Middle frontal gyrus (tissue), 1 donor: ENCODE data around the gene CDC42BPG.
A peak's percentile ranks its signal among the peaks of the same experiment; 100 is the strongest.

Experiments
- DNase-seq: peaks from one replicate; pipeline ENCODE4 v3.0.0-alpha.2; 2015; ENCODE audit warnings: low spot score; ENCODE audit errors: extremely low spot score

CDC42BPG gene

DNA sequence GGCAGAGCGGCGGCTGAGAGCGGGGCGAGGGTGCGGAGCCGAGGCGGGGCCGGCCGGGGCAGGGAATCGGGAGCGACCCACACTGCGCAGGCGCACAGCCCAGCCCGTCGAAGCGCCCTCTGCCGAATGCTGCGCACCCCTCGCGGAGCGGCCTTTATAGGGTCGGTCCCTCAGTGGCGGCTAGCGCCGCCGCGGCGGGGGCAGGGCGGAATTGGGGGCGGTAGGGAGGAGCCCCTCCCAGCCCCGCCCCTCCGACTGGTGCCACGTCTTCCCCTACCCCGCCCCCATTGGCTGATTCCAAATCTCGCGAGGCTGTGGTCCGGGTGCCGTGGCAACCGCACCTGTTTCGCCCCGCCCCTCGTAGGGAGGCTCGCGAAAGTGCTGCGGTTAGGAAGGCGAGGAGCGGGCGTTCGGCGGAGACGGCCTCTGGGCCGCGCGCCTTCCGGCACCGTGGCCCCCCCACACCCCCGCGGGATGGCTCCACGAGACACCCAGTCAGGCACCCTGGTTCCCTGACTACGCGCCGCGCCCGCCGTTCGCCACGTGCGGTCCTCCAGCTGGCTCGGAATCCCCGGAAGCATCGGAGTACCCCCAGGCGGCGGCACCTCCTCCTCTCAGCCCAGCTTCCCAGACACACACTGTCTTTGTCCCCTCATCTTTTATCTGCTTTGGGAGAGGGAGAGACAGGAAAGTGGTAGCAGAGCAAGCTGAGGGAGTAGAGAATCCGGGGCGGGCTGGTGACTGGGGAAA is 34.2 kb upstream of the CDC42BPG start, which contains the start of gene EHD1:
EHD1 (minus strand) TSS at position 128 of the 750 bp plus-strand sequence. CDS start 157 bp downstream, outside the sequence.
- DNase-seq: peak; percentile 97

DNA sequence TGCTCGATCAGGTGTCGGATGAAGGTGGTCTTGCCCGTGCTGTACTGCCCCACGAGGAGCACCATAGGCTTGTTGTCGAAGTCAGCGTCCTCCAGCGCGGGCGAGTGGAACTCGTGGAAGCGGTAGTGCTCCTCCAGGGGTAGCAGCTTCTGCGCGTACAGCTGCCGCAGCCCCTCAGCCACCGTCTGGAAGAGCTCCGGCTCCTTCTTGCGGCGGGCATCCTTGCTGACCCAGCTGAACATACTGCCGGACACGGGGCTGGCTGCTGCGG is 33.7 kb upstream of the CDC42BPG start:
- DNase-seq: no peak

DNA sequence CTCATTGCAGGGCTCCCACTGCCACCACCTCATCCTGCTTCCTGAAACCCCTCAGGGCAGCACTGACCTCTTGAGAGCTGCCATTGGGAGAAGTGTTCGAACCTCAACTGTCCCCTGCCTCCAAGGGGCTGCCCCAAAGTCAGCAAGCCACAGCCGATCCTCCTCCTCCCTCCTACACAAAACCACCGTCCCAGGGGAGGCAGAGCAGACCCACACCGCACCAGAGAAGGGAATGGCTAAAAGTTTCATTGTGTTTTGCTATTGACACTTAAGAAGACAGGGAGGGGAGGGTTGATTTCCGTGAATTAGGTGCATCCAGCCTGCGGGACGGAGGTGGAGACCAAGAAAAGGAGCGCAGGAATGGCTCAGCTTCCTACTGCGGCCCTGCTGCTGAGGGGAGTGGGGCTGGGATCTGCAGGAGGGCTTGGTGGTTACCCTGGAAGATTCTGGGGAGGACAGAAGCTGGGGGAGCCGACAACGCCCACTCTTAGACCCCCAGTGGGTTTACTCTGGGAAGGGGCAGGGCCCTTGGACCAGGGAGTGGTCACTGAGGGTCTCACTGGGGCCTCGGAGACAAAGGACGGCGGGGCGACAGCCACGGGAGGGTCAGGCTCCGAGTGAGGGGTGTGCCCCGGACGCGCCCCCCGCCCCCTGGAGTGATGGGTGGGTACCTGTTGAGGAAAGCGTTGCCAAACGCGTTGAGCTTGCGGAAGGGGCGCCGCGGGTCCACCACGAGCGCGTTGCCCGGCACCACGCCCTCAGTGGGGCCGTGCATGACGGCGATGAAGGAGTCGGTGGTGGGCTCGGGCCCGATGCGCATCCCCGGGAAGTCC is 33.2 kb upstream of the CDC42BPG start:
- DNase-seq: no peak

DNA sequence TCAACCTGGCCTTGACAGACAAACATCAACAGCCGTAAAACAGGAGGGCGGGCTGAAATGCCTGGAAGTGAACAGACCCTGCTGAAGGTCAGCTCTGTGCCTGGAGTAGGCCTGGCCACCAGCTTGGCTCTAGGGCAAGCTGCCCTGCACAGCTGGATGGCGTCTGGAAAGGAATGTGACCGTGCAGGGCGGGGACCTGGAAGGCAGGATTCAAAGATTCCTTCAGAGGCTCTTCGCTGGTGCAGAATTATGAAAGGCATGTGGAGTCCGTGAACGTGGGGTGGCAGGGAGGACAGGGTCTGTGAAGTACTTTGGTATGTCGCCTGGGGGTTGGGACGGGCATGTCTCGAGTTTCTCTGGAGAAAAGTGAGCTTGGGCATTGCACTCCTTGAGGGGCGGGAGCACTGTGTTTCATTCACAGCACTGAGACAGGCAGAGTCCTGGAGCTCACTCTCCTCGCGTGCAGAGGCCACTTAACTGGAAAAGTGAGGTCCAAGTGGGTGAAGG is 32.4 kb upstream of the CDC42BPG start:
- no peak for DNase-seq

DNA sequence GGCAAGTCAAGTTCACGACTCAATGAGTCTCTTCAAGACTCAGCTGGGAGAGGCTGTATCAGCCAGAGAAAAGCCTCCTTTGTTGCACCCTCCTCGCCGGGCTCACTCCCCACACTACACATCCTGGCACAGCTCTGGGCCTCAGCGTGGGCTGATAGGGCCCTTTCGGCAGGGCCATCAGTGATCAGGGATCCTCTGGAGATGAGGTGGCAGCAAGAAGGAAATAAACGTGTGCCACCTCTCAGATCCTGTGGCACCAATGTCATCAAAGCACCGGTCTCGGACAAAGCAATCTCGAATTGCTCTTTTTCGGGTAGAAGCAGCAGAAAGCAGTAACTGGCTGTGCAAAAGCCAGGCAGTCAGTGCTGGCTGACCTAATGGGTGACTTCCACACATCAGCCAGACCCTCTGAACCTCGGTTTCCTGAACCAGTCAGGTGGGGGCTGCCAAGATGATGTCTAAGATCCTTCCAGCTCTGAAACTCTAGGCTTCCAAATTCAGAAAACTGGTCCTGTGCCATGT is 31.8 kb upstream of the CDC42BPG start:
- no peak for DNase-seq

DNA sequence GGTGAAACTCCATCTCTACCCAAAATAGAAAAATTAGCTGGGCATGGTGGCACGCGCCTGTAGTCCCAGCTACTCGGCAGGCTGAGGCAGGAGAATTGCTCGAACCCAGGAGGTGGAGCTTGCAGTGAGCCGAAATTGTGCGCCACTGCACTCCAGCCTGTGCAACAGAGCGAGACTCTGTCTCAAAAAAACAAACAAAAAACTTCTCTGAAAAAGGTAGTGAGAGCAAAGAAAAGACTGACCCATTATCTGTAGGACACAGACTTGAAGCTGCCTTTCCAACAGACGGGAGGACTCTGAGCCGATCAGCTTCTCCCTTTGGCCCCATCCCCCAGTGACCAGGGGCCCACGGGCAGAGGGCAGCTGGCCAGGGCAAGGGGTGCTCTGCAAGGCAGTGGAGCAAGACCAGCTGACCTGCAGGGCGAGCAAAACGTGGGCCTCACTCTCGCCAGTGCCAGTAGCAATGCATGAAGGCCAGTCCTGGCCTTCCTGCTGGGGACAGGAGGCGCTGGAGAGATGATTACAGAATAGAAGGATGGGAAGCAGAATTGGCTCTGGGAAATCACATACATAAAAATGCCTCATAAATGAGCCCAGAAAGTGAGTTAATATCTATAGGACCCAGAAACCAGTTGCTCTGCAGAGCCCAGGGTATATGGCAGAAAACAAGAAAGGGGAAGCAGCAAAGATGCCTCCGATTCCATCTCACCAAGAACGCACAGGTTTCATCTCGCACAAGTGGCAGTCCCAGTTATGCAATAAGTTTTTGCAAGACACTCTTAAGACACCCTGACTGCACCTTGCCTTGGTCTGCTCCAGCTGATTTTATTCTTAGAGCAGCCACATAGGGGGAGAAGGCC is 31.1 kb upstream of the CDC42BPG start:
- no peak for DNase-seq

DNA sequence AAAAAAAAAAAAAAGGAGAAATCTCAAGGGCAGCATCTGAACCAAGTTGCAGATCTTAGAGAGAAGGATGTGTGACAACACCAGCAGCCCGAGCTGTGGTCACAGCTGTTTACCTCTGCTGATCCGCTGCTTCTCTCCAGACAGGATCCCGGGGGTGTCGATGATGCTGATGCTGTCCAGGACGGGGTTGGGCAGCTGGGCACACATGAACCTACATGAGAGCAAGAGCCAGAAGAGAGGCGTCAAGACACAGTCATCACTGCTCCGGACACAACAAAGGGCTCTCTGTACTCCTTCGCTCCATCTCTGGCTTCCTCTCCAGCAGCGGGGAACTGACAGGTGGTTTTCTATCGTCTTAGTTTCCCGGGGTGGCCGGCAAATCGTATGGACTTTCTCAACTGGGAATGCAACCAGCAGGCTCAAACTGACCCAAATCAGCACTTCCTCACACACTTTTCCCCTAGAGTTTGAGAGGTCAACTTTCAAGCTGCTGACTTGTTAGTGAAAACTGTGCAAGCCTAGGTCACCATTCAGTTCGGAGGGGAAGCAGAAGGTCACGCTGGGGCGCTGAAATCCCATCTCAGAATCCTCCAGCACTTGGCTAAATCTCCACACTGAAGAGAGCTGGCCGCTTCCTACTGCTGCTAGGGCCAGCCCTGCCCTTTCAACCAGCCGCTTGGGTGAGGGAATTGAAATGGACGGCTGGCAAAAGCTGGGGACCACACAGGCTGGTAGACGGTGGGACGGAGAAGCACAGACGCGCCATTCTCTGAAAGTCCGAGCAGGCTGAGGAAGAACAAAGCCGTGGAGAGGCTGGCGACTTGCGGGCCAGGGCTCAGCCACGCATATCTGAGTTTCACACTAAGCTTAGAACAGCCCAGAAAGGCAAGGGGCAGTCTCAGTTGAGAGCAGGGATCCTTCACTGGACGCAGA is 30.1 kb upstream of the CDC42BPG start:
- DNase-seq: no peak

DNA sequence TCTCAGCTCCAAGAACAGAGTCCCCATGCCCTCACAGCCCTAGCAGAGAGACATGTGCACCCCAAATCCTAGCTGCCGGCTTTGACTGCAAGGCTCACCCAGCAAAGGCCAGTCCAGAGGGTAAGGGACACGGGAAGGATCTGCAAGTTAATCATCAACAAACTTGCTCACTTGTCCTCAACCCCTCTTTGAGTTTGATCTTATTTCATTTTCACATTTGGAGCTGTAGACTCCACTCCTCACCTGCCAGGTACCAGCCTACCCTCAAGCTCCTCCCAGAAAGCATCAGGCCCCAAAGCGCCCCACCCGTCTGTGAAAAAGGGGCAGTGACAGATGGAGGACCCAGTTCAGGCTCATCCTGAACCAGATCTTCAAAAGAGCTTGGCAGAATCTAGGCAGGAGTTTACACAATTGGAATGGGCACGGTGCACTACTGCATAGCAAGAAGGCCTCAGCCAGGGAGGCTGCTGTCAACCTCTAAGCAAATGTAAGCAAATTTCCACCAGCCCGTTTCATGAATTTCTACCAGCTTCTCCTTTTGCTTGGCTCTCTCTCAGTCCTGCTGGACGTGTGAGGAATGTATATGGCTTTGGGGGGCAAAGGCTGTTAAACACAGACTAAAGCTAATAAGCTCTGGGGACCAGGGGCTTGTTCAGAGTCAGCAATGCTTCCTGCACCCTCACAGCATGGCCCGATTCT is 28.5 kb upstream of the CDC42BPG start:
- DNase-seq: no peak

DNA sequence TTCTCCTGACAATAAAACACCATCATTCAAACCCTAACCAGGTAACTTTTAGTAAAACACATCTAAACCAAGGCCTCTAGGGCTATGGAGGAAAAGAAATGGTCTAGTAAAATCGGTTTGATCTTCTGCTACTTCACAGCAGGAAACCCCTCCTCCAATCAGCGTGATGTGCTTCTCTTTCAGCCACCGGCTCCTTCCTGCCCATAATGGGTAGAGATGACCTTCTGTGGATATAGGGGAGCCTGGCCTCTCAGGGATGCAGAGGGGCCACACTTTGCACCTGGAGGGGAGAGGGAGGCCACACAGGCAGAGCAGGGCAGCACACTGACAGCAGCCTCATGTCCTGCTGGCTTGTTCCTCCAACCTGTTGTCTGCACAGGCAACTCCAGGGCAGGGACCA is 27.0 kb upstream of the CDC42BPG start:
- no peak for DNase-seq

DNA sequence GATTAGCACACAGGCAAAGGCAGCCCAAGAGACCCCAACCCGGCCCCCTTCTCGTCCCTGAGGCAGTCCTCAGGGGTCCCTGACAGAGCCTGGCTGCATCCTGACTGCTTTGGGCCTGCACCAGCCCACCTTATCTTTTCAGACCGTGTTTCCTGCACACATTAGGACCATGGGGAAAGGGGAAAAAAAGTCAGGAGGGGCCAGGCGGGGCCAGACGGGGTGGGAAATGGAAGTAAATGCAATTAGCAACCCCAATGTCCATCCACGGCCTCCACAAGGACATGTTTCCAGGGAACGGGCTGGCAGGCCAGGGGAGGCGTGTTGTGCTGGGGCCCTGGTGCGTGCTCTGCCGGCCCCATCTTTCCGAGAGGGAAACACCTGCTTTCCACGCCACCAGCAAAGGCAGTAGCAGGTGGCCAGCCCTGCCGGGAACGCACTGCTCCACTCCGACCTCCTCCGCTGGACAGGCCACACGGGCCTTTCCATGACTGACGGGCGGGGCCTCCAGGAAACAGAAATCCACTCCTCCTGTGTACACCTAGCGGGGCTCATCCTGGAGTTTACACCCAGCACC is 26.5 kb upstream of the CDC42BPG start:
- no peak for DNase-seq

DNA sequence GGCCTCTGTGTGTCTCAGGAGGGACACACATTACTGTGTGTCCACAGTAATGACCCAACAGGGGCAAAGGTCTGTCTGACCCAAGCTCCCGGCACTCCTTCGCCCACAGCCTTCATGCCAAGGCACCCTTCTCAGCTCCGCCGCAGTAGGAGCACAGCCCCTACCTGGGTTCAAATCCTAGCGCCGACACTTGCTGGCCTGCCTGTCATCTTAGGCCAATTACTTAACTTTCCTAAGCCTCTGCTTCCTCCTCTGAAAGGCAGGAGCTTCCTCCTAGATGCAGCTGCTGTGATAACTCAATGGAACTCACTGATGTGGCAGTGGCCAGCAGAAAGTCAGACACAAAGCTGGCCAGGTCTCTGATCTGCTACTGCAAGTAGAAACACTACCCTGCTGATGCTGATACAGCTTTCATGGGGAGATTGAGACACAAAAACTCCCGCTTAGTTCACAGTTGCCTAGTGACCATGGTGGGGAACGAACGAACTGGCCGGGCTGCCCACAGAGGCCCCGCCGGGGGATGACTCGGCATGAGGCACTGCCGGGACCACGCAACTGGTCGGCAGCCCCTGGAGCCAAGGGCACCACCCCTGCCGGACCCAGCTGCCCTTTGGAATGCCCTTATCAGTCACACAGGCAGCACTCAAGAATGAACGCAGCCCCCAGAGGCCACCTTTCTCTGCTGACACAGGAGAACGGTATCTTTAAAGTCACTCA is 25.9 kb upstream of the CDC42BPG start:
- DNase-seq: no peak

DNA sequence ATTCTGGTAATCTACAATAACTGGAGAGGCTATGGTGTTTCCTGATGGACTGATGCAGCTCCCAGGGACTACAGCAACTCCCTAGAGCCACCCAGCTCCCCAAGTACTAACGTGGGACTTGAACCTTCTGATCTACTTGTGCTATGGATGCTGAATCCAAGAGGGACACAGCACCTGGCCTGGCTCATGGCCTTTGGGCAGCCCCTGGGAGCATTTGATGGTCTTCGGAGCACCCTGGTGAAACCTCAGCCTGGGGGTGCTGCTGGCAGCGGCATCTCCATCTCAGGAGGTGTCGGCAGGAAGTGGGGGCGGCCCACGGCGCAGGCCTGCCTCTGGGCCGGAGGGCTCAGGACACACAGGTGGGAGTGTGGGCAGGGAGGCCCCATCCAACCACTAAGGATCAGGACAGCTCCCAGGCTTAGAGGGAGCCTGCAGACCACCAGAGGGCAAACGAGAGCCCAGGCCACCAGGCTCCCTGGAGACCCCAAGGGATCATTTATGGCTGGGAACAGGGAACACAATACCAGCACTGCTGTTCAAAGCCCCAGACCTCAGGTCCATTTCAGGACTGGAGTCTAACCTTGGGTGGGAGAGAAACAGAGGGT is 25.2 kb upstream of the CDC42BPG start:
- no peak for DNase-seq

DNA sequence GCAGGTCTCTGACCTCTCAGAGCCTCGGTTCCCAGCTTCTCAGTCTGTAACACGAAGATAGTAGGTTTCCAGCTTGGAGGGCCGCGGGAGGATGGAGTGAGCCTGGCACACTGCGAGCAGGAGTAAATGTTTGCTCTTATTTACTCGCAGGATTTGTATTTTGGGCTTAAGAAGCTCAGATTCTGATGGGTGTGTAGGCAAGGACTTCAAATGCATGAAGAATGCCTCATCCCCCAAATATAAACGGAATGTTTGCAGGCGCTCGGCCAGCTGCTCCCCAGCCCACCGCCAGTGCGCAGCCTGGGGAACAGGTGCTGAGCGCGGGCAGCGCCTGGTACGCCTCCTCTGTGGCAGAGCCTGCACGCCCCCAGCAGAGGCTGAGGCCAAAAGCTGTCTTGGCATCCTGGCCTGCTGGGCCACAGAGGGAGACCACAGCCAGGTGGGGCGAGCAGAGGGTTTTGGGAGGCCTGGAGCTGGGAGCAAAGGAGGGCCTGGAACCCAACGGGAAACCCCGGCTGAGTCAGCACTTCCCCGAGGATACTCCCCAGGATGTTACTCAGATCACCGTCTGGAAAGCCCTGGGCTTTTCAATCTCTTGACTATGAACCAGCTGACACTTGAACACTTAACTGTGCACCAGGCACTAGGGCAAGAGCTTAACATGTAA is 24.6 kb upstream of the CDC42BPG start:
- no peak for DNase-seq

DNA sequence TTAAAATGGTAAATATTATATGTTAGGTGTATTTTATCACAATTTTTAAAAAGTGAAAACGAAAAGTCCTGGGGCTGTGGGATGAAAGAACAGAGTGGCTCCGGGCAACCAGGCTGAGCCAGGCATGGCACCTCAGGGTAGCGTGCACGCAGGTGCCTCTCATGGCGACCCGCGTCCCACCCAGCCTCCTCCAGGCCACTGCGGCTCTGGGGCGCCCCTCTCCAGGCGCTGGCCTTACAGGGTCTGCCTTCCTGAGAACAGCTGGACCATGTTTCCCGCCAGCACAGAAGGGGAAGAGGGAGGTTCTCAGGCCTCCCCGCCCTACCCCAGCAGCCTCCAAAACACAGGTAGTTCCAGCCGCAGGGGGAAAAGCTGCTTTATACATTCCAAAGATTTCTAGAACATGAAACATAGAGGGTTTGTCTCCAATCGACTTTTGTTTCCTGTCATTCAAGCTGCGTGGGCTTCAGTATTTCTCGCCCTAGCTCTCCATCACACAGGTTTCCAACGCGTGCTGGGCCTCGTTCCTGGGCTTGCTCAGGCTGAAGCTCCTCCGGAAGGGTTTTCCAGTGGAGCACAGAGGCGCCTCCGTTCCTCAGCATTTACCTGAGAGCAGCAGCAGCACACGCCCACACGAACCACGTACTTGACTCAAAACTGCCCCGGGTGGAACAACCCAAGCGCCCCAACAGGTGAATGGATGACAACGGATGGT is 23.5 kb upstream of the CDC42BPG start:
- DNase-seq: no peak

DNA sequence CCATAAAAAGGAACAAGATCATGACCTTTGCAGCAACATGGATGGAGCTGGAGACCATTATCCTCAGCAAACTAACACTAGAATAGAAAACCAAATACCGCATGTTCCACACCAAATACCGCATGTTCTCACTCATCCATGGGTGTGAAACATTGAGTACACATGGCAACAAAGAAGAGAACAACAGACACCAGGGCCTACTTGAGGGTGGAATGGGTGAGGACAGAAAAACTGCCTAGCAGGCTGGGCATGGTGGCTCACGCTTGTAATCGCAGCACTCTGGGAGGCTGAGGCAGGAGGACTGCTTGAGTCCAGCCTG is 21.7 kb upstream of the CDC42BPG start:
- no peak for DNase-seq

DNA sequence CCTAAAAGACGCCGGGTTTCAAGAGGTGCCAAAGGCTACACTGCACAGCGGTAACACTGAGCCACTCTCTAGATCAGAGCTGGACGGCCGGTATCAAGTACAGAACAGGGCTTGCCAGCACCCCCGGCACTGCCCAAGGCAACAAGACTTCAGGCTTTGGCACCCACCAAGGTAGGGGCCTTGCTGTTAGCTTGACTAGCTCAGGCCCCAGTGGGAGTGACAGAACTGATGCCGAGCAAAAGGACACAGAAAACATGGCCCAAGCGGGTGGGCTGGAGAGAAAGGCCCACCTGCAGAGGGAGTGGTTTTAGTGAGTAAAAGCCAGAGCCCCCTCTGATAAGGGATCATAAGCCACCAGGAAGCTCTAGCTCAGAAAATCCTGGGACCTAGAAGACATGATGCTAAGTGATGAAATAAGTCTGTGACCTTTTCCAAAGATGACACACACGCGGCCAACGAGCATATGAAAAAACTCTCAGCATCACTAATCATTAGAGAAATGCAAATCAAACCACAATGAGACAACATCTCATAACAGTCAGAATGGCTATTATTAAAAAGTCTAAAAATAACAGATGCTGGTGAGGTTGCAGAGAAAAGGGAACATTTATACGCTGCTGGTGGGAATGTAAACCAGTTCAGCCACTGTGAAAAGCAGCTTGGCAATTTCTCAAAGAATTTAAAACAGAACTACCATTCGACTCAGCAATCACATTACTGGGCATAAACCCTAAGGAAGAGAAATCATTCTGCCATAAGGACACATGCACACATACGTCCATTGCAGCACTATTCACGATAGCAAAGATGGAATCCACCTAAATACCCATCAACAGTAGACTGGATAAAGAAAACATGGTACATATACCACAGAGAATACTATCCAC is 21.1 kb upstream of the CDC42BPG start:
- no peak for DNase-seq
